GM21360 (cell line): Measurements from ENCODE around the gene CDR2.
"Not testable (repeated sequence)": the region's sequence is repeated elsewhere in the genome, so short reads cannot be mapped to it uniquely, and the experiment has no call there.

Experiments
- ATAC-seq: cut with Tn5 transposase; IDR thresholded peaks from one replicate; pipeline ENCODE4 v1.9.1; 2021; ENCODE audit warnings: mild to moderate bottlenecking, moderate library complexity; ENCODE audit not compliant: unreplicated experiment

The CDR2 gene

GRCh38 chr16:22375963-22376640, 1.7 kb upstream of the CDR2 start:
- no peak for ATAC-seq

- no peak for ATAC-seq
Measured at GRCh38 chr16:22375117-22375962, 921 bp upstream of the CDR2 start.

GRCh38 chr16:22373662-22374310, 633 bp downstream of the CDR2 start:
- peak; percentile 5 for ATAC-seq

GRCh38 chr16:22372882-22373661, 1.3 kb downstream of the CDR2 start:
- ATAC-seq: no peak

GRCh38 chr16:22370038-22370820, 4.2 kb downstream of the CDR2 start:
- ATAC-seq: no peak

DNA sequence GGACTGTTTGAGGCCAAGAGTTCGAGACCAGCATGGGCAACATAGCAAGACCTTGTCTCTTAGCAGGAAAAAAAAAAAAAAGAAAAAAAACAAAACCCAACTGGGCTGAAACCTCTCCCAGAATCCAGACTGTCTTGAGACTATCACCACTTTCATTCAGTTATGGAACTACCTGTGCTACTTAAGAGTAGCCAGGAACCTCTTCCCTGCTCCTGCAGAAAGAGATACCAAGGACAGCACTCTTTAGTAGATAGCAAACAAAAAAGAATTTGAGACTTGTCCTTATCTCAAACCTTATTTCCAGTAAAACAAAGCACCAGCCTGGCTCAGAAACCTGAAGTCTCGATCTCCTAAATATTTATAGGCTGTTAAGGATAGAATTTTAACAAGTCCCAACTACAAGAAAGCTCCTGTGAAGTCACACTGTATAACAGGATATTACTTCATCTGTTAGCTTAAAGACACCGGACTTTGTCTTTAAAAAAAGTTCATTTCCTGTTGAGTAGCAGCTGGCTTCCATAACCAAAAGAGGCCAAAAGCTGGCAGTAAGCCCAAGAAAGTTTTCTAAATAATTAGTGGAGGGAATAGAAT, 5.1 kb downstream of the CDR2 start:
- ATAC-seq: no peak

DNA sequence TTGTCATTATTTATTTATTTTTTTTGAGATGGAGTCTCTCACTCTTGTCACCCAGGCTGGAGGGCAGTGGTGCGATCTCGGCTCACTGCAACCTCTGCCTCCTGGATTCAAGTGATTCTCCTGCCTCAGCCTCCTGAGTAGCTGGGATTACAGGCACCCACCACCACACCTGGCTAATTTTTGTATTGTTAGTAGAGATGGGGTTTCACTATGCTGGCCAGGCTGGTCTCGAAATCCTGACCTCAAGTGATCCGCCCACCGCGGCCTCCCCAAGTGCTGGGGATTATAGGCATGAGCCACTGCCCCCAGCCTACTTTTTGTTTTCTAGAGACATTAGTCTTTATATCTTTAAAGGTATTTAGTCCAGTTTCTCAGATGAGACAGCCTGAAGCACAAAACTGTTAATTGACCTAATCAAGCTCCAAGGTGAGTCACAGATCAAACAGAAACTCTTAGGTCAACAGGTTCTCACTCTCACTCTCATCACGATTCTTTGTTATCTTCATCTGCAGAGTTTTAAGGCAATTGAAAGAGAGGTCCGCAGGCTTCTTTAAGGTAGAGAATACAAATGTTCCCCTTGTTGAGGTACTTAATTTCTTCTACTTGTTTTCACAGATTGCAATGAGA, 6.1 kb downstream of the CDR2 start:
- ATAC-seq: not testable (repeated sequence)

DNA sequence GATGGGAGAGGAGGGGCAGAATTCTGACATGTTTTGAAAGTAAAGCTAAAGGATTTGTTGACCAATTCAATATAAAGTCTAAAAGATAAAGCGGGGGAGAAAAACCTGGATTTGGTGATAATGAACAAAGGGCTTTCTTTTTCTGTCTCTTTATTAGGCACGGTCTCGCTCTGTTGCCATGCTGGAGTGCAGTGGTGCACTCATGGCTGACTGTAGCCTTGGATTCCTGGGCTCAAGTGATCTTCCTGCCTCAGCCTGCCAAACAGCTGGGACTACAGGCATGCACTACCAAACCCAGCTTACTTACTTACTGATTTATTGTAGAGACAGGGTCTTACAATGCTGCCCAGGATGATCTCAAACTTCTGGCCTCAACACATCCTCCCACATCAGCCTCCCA, 7.5 kb downstream of the CDR2 start:
- no peak for ATAC-seq

DNA sequence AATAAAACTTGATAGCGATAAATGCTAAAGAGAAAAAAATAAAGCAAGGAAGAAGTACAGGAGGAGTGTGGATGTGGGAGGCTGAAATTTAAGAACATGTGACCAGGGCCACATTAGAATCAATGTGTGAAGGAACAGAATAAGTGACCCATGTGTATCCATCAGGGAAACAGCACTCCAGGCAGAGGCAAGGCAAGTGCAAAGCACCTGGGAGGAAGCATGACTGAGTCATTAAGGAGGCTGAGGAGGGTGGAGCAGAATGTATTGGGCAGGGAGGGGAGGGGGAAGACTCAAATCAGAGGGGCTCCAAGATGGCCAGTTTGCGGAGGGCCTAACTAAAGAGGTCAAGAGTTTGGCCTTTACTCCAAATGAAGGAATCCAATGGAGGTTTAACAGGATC, 8.0 kb downstream of the CDR2 start:
- no peak for ATAC-seq

GRCh38 chr16:22364241-22364640, 10.2 kb downstream of the CDR2 start:
- ATAC-seq: no peak

DNA sequence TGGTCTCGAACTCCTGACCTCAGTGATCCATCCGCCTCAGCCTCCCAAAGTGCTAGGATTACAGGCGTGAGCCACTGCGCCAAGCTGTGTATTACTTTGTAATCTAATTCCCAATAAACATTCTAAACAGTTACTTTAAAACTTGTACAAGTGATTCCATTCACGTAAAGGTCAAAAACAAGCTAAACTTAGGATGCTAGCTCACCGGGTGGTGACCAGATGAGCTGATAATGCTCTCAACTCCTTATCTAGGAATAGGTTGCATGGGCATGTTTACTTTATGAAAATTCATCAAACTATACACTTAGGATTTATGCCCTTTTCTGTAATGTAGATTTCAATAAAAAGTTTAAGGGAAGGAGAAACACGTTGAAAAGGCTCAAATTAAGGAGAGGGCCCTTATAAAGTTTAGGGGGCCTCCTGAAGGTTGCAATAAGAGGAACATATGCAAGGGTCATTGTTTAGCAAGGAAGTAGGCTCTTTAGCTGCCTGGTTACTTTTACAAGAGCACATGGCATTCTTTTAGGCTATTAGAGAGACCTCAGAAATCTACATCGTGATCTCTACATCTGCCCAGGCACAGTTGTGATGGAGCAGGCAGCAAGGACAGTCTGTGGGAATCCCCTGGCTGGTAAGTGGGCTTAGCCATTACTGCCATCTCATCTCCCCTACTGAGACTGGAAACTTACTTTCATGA, 13.3 kb downstream of the CDR2 start:
- no peak for ATAC-seq

DNA sequence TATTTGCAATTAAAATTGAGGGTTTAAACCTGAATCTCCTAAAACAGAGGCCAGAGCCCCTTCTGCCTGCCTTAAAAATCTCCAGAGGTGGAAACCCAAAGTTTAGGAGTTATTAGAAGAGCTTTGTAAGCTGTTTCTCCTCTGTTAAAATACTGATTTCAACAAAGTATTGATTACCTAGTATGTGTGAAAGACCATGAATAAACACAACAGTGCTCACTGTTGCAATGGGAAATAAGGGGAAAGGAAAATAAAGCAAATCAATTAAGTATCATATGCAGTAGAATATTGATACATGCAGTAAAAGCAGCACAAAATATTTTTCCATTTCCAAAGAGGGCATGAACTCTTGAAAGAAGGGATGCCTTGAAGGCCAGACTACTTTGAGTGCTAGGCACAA, 14.7 kb downstream of the CDR2 start:
- no peak for ATAC-seq

DNA sequence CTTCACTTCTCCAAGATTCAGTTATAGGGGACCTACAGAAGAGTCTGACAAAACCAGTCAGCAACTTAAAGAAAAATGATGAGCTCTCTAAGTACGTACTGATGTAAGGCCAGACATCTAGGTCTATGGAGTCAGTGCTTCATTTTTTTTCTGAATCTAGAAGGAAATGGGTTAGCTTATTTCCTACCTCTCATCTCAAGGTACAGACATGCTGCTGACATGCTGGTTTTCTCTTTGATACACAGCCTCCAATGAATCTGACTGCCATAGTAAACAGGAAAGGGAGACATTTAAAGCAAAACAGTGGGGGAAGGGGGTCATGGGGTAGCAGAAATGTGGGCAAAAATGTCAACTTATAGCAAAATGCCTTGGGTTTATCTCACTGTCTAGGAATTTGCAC, 16.4 kb downstream of the CDR2 start:
- ATAC-seq: no peak

DNA sequence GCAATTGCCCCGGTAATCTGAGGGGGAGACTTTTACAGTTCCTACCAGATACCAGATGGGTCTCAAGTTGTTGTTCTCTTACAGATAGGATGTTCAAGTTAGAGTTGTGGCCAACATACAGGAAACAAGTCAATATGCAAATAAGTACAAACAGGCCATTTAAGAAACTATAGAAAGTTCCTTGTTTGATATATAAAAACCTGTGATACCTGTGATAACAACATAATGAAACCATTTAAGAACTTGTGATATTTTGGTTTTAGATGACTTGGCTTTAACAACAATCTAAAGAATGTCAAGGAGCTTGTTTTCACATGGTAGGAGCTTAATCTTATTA, 16.8 kb downstream of the CDR2 start:
- ATAC-seq: peak; percentile 61

GRCh38 chr16:22356930-22357634, 17.3 kb downstream of the CDR2 start:
- ATAC-seq: peak; percentile 22

DNA sequence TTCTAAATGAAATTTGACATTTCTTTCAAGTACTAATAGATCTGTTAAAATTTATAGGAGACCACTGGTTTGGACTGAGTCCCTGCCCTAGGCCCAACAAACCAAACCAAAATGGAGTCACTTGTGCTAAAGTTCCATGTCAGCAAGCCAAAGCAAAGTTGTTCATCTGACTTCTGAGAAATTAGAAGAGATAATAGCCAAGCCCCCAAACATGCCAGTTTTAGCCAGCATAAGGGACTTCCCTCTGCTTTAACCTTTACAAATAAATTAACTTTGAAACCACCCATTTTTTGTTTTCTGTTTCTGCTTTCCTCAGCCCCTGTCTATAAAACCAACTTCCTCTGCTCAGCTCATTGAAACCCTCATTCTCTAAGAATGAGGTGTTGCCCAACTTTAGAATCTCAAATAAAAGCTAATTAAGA, 18.9 kb downstream of the CDR2 start:
- no peak for ATAC-seq

DNA sequence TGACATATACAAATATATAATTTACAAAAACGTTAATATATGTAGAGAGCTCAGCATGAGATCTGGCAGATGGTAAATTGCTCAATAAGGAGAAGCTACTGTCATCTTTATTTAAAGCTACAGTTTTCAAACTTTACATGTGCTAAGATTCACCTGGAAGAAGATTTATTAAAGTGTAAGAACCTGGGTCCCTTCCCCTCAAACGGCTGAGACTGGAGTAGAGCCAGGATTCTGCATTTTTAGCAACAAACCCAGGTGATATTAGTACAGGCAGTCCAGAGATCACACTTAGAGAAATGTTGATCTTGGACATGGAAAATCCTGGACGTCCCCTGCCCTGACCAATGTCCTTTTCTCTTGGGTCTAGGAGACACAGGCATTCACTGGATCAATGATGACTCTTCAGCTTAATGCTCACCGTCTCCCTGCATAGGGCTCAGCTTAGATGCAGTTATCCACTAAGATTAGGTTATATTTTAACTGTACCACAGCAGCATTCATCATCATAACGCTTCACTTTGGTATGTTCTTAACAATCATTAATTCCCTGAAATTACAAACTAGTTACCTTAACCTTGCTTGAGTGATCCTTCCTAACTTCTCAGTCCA, 20.4 kb downstream of the CDR2 start:
- ATAC-seq: no peak
